GM19452 (cell line): ENCODE data around the gene PCDHGB6.
"Not testable (repeated sequence)": the region's sequence is repeated elsewhere in the genome, so short reads cannot be mapped to it uniquely, and the experiment has no call there.

Experiments
- ATAC-seq: cut with Tn5 transposase; IDR thresholded peaks from one replicate; pipeline ENCODE4 v1.9.1; 2021; ENCODE audit not compliant: unreplicated experiment

Gene PCDHGB6

GRCh38 chr5:141407790-141408505 is at the start of gene PCDHGB6:
TSS of gene PCDHGB6 (plus strand) at chr5:141408021. CDS start at chr5:141408203, 182 bp downstream.
- peak; percentile 86 for ATAC-seq

- peak; percentile 70 for ATAC-seq
Observed at GRCh38 chr5:141359790-141360426, 47.9 kb upstream of the PCDHGB6 start, which contains the start of gene PCDHGB2. TSS of gene PCDHGB2 (plus strand) at chr5:141359994. CDS start at chr5:141360136, 142 bp downstream.

- no peak for ATAC-seq
Observed at GRCh38 chr5:141360685-141361084, 47.1 kb upstream of the PCDHGB6 start.

- ATAC-seq: no peak
Observed at GRCh38 chr5:141362719-141363118, 45.1 kb upstream of the PCDHGB6 start.

- ATAC-seq: no peak
Observed at GRCh38 chr5:141363952-141364660, 43.7 kb upstream of the PCDHGB6 start, which contains the start of gene PCDHGA5. TSS of gene PCDHGA5 (plus strand) at chr5:141364162. CDS start at chr5:141364331, 169 bp downstream.

GRCh38 chr5:141366016-141366896 is 41.6 kb upstream of the PCDHGB6 start:
- ATAC-seq: no peak

GRCh38 chr5:141369994-141370848 is 37.6 kb upstream of the PCDHGB6 start, which contains the start of gene PCDHGB3:
TSS of gene PCDHGB3 (plus strand) at chr5:141370242. CDS start at chr5:141370395, 153 bp downstream.
- ATAC-seq: peak; percentile 75

GRCh38 chr5:141371572-141372475 is 36.0 kb upstream of the PCDHGB6 start:
- no peak for ATAC-seq

- no peak for ATAC-seq
Observed at GRCh38 chr5:141373673-141374317, 34.0 kb upstream of the PCDHGB6 start, which contains the start of gene PCDHGA6. TSS of gene PCDHGA6 (plus strand) at chr5:141373891. CDS start at chr5:141374084, 193 bp downstream.

- no peak for ATAC-seq
Observed at GRCh38 chr5:141374627-141375026, 33.2 kb upstream of the PCDHGB6 start.

- ATAC-seq: not testable (repeated sequence)
Observed at GRCh38 chr5:141375444-141376155, 32.2 kb upstream of the PCDHGB6 start.

GRCh38 chr5:141382469-141383294 is 25.1 kb upstream of the PCDHGB6 start, which contains the start of gene PCDHGA7:
TSS of gene PCDHGA7 (plus strand) at chr5:141382742. CDS start at chr5:141382900, 158 bp downstream.
- no peak for ATAC-seq

GRCh38 chr5:141383345-141383744 is 24.5 kb upstream of the PCDHGB6 start:
- ATAC-seq: no peak

- no peak for ATAC-seq
Observed at GRCh38 chr5:141384471-141385267, 23.2 kb upstream of the PCDHGB6 start.

GRCh38 chr5:141387557-141388311 is 20.1 kb upstream of the PCDHGB6 start, which contains the start of gene PCDHGB4:
TSS of gene PCDHGB4 (plus strand) at chr5:141387698. CDS start at chr5:141387885, 187 bp downstream.
- not testable (repeated sequence) for ATAC-seq
